ENCODE measurements around the gene LAMB2. TPM values are rescaled to one million over a fixed set of nuclear protein-coding genes. Genes with fewer than 3 reads are reported as not detected.

LAMB2 gene
- total and polyA plus RNA-seq, 4 donors: 153 to 616 (median 311) TPM

DNA sequence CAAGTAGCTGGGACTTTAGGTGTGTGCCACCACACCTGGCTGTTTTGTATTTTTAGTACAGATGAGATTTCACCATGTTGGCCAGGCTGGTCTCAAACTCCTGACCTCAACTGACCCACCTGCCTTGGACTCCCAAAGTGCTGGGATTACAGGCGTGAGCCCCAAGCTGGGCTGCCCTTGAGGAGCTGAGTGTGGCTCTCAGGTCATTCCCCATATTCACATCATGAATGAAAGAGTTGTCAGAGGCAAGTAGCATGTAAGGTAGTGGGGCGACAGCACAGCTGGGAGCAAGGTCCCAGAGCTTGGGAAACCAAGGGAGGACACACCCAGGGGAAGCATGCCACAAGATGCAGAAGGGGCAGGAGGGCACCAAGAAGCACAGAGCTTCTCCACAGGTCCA lies 28.3 kb upstream of the LAMB2 start:
- Histone ChIP-seq H3K27ac (ENCODE audit: low read depth in 1 of 2, low read length in 1 of 2) (no peak overlapping the region), H3K36me3 (ENCODE audit: control insufficient read depth in 4 of 4, insufficient read depth in 4 of 4, low read length in 4 of 4) (peaks cover 6 to 24% (median 11%) of the 10 kb centered on the region in 4 donors), H3K9ac (ENCODE audit: insufficient read depth in 1 of 2, low read length in 2 of 2) (no peak overlapping the region), H3K4me1 (ENCODE audit: control insufficient read depth in 5 of 5, insufficient read depth in 5 of 5, low read length in 5 of 5) (peaks cover 5 to 12% (median 7%) of the 10 kb centered on the region in 5 donors), H3K4me3 (no peak overlapping the region), H3K27me3 (ENCODE audit: control insufficient read depth in 3 of 3, insufficient read depth in 3 of 3, low read length in 2 of 3) (no peaks in the 10 kb centered on the region), H3K9me3 (ENCODE audit: control insufficient read depth in 4 of 4, insufficient read depth in 3 of 4, low read length in 3 of 4) (no peaks in the 10 kb centered on the region)
- TF ChIP-seq, protein P1, sequence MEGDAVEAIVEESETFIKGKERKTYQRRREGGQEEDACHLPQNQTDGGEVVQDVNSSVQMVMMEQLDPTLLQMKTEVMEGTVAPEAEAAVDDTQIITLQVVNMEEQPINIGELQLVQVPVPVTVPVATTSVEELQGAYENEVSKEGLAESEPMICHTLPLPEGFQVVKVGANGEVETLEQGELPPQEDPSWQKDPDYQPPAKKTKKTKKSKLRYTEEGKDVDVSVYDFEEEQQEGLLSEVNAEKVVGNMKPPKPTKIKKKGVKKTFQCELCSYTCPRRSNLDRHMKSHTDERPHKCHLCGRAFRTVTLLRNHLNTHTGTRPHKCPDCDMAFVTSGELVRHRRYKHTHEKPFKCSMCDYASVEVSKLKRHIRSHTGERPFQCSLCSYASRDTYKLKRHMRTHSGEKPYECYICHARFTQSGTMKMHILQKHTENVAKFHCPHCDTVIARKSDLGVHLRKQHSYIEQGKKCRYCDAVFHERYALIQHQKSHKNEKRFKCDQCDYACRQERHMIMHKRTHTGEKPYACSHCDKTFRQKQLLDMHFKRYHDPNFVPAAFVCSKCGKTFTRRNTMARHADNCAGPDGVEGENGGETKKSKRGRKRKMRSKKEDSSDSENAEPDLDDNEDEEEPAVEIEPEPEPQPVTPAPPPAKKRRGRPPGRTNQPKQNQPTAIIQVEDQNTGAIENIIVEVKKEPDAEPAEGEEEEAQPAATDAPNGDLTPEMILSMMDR (IDR thresholded peaks at IDR 0.05; ENCODE audit: control extremely low read depth, extremely low read depth): no peak
- DNase-seq (no peak), ATAC-seq (ENCODE audit: insufficient read depth, low FRiP score) (no peak)
- 95 to 96% methylated on average over 2 of the region's 2 CpGs for WGBS, 2 donors

DNA sequence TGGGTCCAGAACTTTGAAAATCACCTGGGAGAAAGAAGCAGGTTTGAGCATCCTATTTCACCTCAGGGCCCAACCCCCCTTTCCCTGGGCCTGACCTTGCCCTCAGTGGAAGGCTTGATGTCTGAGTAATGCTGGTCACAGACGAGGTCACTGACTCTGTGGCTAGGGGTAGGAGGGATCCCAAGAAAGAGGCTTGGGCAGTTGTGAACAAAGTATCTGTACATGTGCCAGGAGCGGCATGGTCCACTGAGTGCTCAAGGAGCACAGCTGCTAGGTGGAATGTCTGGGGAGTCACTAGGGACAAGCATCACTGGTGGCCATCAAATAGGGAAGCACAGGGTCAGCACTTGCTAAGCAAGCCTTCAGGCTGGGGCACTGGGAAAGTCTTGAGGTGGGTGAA lies 25.9 kb upstream of the LAMB2 start:
- H3K36me3 ChIP-seq (ENCODE audit: control insufficient read depth in 4 of 4, insufficient read depth in 4 of 4, low read length in 4 of 4): peaks cover 6 to 21% (median 8%) of the 10 kb centered on the region in 4 donors
- no peaks in the 10 kb centered on the region for H3K9me3 ChIP-seq (ENCODE audit: control insufficient read depth in 4 of 4, insufficient read depth in 3 of 4, low read length in 3 of 4)
- no peak overlapping the region for H3K4me3 ChIP-seq
- no peaks in the 10 kb centered on the region for H3K27me3 ChIP-seq (ENCODE audit: control insufficient read depth in 3 of 3, insufficient read depth in 3 of 3, low read length in 2 of 3)
- H3K9ac ChIP-seq (ENCODE audit: insufficient read depth in 1 of 2, low read length in 2 of 2): no peak overlapping the region
- DNase-seq (no peak), ATAC-seq (ENCODE audit: insufficient read depth, low FRiP score) (no peak)
- peaks cover 0 to 1% (median 0%) of the 10 kb centered on the region in 5 donors for H3K4me1 ChIP-seq (ENCODE audit: control insufficient read depth in 5 of 5, insufficient read depth in 5 of 5, low read length in 5 of 5)
- TF ChIP-seq, protein P1 (IDR thresholded peaks at IDR 0.05; ENCODE audit: control extremely low read depth, extremely low read depth): no peak
- 73 to 81% methylated on average over 2 of the region's 2 CpGs for WGBS, 2 donors
- no peak overlapping the region for H3K27ac ChIP-seq (ENCODE audit: low read depth in 1 of 2, low read length in 1 of 2)

- Histone ChIP-seq H3K27me3 (ENCODE audit: control insufficient read depth in 3 of 3, insufficient read depth in 3 of 3, low read length in 2 of 3) (no peaks in the 10 kb centered on the region), H3K4me3 (no peak overlapping the region), H3K36me3 (ENCODE audit: control insufficient read depth in 4 of 4, insufficient read depth in 4 of 4, low read length in 4 of 4) (peaks cover under 1 to 15% (median 3%) of the 10 kb centered on the region in 4 donors), H3K27ac (ENCODE audit: low read depth in 1 of 2, low read length in 1 of 2) (no peak overlapping the region), H3K9ac (ENCODE audit: insufficient read depth in 1 of 2, low read length in 2 of 2) (no peak overlapping the region), H3K9me3 (ENCODE audit: control insufficient read depth in 4 of 4, insufficient read depth in 3 of 4, low read length in 3 of 4) (no peaks in the 10 kb centered on the region), H3K4me1 (ENCODE audit: control insufficient read depth in 5 of 5, insufficient read depth in 5 of 5, low read length in 5 of 5) (peaks cover 0 to 1% (median 0%) of the 10 kb centered on the region in 5 donors)
- ATAC-seq (ENCODE audit: insufficient read depth, low FRiP score) (no peak), DNase-seq (no peak)
- TF ChIP-seq, protein P1 (IDR thresholded peaks at IDR 0.05; ENCODE audit: control extremely low read depth, extremely low read depth): peak; percentile 30
- WGBS, 2 donors: 61 to 65% methylated on average over 5 of the region's 5 CpGs
These were observed 25.4 kb upstream of the LAMB2 start for GRCh38 chr3:49158103-49158709.

DNA sequence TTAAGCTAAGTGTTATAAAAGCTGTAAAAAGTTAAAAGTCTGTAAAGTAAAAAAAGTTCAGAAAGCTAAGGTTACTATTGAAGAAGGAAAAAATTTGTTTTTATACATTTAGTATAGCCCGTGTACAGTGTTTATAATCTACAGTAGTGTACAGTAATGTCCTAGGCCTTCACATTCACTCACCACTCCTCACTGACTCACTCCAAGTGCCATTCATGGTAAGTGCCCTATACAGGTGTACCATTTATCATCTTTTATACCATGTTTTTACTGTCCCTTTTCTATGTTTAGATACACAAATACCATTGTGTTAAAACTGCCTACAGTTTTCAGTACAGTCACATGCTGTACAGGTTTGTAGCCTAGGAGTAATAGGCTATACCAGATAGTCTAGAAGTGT lies 24.4 kb upstream of the LAMB2 start:
- DNase-seq: no peak
- no peak overlapping the region for H3K4me3 ChIP-seq
- H3K4me1 ChIP-seq (ENCODE audit: control insufficient read depth in 5 of 5, insufficient read depth in 5 of 5, low read length in 5 of 5): peaks cover 0 to 1% (median 0%) of the 10 kb centered on the region in 5 donors
- H3K9me3 ChIP-seq (ENCODE audit: control insufficient read depth in 4 of 4, insufficient read depth in 3 of 4, low read length in 3 of 4): no peaks in the 10 kb centered on the region
- TF ChIP-seq, protein P1 (IDR thresholded peaks at IDR 0.05; ENCODE audit: control extremely low read depth, extremely low read depth): no peak
- H3K9ac ChIP-seq (ENCODE audit: insufficient read depth in 1 of 2, low read length in 2 of 2): no peak overlapping the region
- H3K27ac ChIP-seq (ENCODE audit: low read depth in 1 of 2, low read length in 1 of 2): no peak overlapping the region
- ATAC-seq (ENCODE audit: insufficient read depth, low FRiP score): no peak
- H3K36me3 ChIP-seq (ENCODE audit: control insufficient read depth in 4 of 4, insufficient read depth in 4 of 4, low read length in 4 of 4): peaks cover 0 to 8% (median 0%) of the 10 kb centered on the region in 4 donors
- WGBS, 2 donors: 73 to 77% methylated on average over 1 of the region's 1 CpG
- H3K27me3 ChIP-seq (ENCODE audit: control insufficient read depth in 3 of 3, insufficient read depth in 3 of 3, low read length in 2 of 3): no peaks in the 10 kb centered on the region
